GM18907 (cell line): ENCODE measurements around the gene SCTR.

Experiments used
- ATAC-seq: cut with Tn5 transposase; IDR thresholded peaks from one replicate; pipeline ENCODE4 v1.9.1; 2021; ENCODE audit warnings: mild to moderate bottlenecking, moderate library complexity; ENCODE audit not compliant: unreplicated experiment

SCTR gene

DNA sequence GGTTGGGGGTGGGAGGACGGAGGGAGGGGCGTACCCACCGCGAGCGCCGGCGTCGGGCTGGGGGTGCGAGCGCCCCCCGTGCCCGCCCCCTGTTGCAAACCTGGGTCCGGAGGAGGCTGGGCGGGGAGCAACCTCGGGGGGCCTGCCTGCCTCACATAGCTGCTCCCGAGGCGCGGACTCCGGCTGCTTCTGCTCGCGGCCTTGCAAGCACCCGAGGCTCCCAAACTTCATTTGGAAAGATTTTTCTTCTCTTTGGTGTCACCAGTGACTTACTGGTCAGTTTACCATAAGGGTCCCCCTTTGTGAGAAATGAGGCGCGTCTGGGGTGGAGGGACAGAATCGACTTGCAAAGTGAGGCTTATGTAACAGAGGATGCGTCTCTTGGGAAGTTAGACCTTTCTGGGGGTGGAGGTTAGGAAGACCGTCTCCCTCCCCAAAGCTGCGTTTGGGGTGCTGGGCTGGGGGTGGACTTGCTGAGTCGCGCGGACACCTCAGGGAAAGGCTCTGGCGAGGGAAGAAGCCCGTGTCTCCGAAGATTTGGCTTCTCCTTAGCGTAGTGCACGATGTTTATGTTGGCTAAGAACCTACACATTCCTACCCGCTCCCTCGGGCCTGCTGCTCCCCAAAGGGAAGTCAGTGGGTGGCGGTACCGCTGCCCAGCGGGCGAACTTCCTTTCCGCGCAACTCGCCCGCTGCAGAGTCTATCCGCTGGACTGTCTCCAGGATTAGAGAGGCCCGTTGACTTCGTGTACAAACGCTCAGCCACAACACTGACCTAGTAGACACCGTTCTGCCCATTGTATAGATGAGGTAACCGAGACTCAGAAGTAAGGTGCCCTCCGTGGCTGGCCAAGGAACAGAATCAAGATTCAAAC lies 92.1 kb downstream of the SCTR start:
- ATAC-seq: peak; percentile 8

DNA sequence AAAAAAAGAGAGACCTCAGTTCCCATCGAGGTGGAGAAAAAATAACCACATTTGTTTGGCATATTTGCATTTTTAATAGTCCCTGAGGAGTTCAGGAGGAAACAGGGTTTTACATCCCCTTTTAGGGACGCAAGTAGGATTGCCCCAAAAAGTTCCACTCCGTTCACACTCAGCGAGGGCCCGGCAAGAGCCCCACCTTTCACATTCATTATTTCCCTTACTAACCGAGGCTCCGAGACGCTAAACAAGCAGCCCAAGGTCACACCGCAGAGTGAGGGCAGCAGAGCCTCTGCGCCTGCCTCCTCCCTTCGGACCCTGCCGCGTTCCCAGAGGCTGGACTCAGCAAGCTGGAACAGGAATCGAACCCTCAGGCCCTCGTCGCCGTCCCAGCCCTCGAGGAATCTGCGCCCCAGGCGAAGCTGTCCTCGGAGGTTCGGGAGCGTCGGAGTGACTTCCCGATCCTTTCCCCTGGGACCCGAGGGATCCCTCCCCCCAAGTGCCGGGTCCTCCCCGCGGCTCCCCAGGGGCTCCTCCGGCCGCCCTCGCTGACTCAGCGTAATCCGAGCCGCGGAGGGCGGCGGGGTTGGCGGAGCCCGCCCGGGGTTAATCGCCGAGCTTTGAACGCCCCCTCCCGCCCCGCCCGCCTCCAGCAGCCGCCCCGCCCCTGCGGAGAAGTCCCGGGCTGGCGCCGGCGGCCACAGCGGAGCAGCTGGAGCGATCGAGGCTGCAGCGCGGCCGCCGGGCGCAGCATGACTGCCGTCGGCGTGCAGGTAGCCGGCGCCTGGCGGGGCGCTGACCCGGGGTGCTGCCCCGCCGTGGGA lies 92.9 kb downstream of the SCTR start, which contains the start of gene TMEM37:
Gene TMEM37, plus strand, starts transcription at position 700 of the 821 bp plus-strand sequence. Its CDS starts 50 bp downstream, at position 750.
- ATAC-seq: peak; percentile 78

DNA sequence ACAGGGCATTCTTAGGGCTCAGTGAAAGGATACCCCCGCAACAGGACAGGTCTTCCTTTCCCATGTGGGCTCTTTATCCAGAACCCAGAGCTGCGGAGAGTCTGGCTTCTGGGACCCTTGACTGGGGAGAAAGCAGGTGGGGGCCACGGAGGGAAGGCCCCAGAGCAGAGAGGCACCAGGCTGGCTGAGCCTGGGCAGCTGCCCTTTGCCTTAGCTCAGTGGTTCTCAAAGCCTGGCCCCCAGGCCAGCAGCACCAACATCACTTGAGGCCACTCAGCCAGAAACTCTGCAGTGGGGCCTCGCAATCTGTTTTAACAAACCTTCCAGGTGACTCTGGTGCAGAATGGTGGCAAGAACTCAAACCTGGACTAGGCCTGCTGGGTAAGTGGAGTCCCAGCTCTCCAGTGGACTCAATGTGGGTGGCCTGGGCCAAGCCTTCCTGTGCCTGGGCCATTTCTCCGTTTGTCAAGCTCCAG lies 94.2 kb downstream of the SCTR start:
- no peak for ATAC-seq

- ATAC-seq: no peak
Measured at GRCh38 chr2:119429225-119429981, 94.9 kb downstream of the SCTR start.

- no peak for ATAC-seq
Measured at GRCh38 chr2:119428488-119429224, 95.6 kb downstream of the SCTR start.

GRCh38 chr2:119427756-119428155 lies 96.5 kb downstream of the SCTR start:
- no peak for ATAC-seq

DNA sequence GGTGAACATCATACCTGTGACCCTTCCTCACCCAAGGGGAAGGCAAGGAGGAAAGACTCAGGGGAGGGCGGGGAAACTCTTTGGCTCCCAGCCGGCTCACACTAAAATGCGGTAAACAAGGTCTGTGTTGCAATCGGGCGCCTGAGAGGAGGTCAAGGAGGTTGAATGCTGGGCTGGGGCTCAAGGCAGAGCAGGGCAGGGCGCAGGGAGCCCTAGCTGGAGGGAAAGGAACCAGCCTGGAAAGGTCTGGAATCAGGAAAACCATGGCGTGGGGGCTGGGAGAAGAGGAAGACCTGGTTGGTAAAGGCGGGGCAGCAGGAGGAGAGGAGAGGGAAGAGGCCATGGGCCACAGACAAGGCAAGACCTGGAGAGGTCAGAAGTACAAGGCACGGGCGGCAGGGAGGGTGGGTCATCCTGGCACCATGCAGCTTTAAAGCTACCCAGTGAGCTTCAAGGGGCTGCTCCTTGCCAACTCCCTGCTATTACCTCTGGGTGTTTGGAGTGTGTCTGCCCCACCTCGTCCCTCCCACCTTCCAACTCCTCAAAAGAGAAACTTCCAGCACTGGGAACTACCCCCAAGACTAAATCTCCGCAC lies 97.4 kb downstream of the SCTR start:
- ATAC-seq: no peak

DNA sequence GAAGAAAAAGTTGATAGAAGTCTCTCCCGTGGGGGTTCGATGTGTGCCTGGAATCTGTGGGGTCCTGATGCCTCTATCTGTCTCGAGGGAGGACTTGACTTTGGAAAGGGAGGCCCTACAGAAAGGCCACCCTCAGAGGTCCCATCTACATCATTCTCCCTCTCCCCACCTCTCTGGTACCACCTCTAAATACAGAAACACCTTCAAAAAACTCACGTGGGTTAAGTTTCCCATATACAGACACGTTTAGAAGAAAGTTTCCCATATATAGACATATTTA lies 97.9 kb downstream of the SCTR start:
- no peak for ATAC-seq

- no peak for ATAC-seq
Measured at GRCh38 chr2:119425620-119426395, 98.5 kb downstream of the SCTR start.

DNA sequence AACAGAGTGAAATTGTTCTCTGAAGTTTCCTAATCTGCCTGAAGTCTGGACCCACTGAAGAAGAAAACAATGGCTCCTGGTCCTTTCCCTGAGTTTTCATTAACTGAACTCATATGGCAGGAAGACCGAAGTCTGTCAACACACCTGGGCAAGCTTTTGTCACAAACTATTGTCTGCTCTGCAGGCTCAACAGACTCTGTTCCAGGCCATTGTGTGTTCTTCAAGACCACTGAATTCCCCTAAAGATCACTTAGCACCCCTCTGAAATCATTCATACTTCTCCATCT lies 99.2 kb downstream of the SCTR start:
- ATAC-seq: no peak

GRCh38 chr2:119424284-119425118 lies 99.8 kb downstream of the SCTR start:
- ATAC-seq: no peak

- no peak for ATAC-seq
Measured at GRCh38 chr2:119423811-119424210, 100.5 kb downstream of the SCTR start.

- no peak for ATAC-seq
Measured at GRCh38 chr2:119423108-119423444, 101.2 kb downstream of the SCTR start.

- ATAC-seq: no peak
Measured at GRCh38 chr2:119422360-119423107, 101.7 kb downstream of the SCTR start.

DNA sequence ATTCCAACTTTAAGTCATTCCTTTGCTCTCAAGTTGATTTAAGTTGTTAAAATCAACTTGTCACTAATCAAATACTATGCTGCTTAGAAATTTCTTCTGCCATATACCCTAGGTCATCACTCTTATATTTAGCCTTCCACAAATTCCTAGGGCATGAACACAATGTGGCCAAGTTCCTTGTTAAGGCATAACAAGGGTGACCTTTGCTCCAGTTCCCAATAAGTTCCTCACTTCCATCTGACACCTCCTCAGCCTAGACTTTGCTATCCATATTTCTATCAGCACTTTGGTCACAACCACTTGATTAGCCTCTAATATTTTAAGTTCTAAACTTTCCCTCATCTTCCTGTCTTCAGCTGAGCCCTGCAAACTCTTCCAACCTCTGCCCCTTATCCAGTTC lies 102.5 kb downstream of the SCTR start:
- no peak for ATAC-seq

DNA sequence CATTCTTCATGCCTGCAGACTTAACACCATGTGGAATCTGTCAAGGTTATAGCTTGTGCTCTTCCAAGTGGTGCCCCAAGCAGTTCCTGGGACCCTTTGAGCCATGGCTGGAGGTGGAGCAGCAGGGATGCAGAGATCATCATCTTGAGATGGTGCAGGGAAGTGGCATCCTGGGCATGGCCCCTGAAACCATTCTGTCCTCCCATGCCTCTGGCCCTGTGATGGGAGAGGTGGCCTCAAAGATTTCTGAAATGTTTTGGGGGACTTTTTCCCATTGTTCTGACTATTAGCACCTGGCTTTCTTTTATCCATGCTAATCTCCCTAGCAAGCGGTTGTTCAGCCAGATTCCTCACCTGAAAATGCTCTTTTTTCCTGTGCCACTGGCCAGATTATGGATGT lies 103.0 kb downstream of the SCTR start:
- no peak for ATAC-seq

DNA sequence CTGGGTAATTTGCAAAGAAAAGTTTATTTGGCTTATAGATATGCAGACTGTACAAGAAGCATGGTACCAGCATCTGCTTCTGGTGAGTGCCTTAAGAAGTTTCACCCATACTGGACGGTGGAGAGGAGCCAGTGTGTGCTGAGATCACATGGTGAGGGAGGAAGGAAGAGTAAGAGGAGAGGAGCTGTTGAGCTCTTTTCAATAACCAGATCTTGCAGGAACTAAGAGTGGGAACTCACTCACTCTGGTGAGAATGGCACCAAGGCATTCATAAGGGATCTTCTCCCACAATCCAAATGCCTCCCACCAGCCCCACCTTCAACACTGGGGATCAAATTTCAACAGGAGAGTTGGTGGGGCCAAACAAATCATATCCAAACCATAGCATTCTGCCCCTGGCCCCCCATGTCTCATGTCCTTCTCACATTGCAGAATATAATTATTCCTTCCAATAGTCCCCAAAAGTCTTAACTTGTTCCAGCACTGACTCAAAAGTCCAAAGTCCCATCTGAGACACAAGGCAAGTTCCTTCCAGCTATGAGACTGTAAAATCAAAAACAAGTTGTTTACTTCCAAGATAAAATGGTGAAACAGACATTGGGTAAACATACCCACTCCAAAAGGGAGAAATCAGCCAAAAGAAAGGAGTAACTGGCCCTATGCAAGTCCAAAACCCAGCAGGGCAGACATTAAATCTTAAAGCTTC lies 104.3 kb downstream of the SCTR start:
- ATAC-seq: no peak

DNA sequence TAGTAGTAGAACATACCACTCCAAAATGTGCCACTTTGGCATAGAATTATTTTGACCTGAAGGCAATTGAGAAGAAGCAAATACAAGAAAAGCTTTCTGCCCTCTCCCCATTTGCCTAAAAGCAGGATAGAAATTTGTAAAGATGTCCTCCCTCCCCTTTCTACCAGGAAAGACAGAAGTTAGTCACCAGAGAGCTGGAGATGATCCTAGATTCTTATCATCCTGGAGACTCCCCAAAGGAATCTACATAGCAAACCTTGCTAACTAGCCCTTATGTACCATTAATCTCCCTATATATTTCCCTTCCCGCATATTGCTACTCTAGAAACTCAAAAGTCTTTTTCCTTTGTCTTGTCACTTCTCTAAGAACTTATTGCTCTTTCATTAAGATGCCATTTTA lies 105.2 kb downstream of the SCTR start:
- ATAC-seq: no peak
